Naive thymus-derived CD8-positive, alpha-beta T cell (primary cell): ENCODE data around the gene CDC42EP3. TPM values are rescaled to one million over a fixed set of nuclear protein-coding genes. Genes with fewer than 3 reads are reported as not detected.

Source experiments
- ATAC-seq, 2 donors: fragments of 150-1000 bp; cut with Tn5 transposase in 1 of 2; sonication (Bioruptor Pico), chemical (Tn5 transposase) in 1 of 2; 1 replicate in 1 of 2; 2 replicates in 1 of 2; pipeline ENCODE4 v1.10.0; 2021; ENCODE audit warnings: mild to moderate bottlenecking in 2 of 2, moderate library complexity in 2 of 2
- POLR2A ChIA-PET: fragments of 350-600 bp; sonication (Branson Sonifier 250); formaldehyde crosslinking; loops from one replicate; lab custom pipeline; 2021; ENCODE audit warnings: antibody characterized with exemption; lab: Charles Lee
- DNase-seq, 10 donors: peaks; one replicate each; pipeline versions ENCODE4 v3.0.0 to v3.0.0-alpha.2; 2020 to 2022
- H3K27ac Mint-ChIP-seq, 10 donors: one replicate each; pipeline ENCODE4 v1.8.0; 2020 to 2022; ENCODE audit warnings: mild to moderate bottlenecking in 10 of 10, mixed read lengths in 10 of 10, moderate library complexity in 4 of 10, inconsistent platforms in 1 of 10
- H3K27me3 Mint-ChIP-seq, 5 donors: one replicate each; pipeline ENCODE4 v1.8.0; 2021 to 2022; ENCODE audit warnings: mixed read lengths in 5 of 5
- H3K36me3 Mint-ChIP-seq, 3 donors: one replicate each; pipeline ENCODE4 v1.8.0; 2020 to 2022; ENCODE audit warnings: mixed read lengths in 3 of 3, mild to moderate bottlenecking in 2 of 3, inconsistent platforms in 1 of 3
- H3K4me1 Mint-ChIP-seq, 4 donors: one replicate each; pipeline ENCODE4 v1.8.0; 2021 to 2022; ENCODE audit warnings: mixed read lengths in 4 of 4
- H3K4me3 Mint-ChIP-seq, 10 donors: one replicate each; pipeline ENCODE4 v1.8.0; 2020 to 2022; ENCODE audit warnings: mild to moderate bottlenecking in 10 of 10, mixed read lengths in 10 of 10, moderate library complexity in 6 of 10, inconsistent platforms in 1 of 10
- H3K9me3 Mint-ChIP-seq, 9 donors: one replicate each; pipeline ENCODE4 v1.8.0; 2020 to 2022; ENCODE audit warnings: mixed read lengths in 9 of 9, mild to moderate bottlenecking in 3 of 9, inconsistent platforms in 1 of 9, moderate library complexity in 1 of 9
- polyA plus RNA-seq, 3 donors: library from polyadenylated mRNA; unstranded; fragments of 300-500 nt; fragmentation: Illumina TruSeq; gene quantifications; one replicate each; pipeline ENCODE4 v1.2.3, GENCODE V29; 2021
- total RNA-seq, 8 experiments: library from RNA in 2 of 8; stranded (reverse) in 2 of 8; gene quantifications; one replicate each; pipeline ENCODE4 v1.2.3 and lab custom pipeline; 2021 to 2026

CDC42EP3 gene
- total and polyA plus RNA-seq, 5 experiments from 2014 or later, result 28.4 to 68.5 (median 47.9) TPM

DNA sequence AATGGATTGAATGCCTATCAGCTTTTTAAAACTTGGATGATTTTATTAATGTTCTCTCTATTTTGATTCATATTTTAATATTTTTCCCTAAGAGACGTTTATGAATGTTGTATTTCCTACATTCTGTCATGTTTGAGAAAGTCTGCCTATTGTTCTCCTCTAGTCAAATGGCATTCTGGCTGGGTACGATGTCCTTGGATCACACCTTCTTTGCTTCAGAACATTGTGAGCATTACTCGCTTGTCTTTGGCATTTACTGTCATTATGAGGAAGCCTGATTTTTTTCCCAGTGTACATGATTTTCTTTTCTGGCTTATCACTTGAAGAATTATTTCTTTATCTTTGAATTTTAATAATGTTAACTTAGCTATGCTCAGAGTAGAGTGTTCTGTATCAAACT, 78.4 kb downstream of the CDC42EP3 start:
- Mint-ChIP-seq H3K27me3 (no peaks in the 10 kb centered on the region), H3K27ac (no peak overlapping the region), H3K9me3 (peaks cover 0 to 36% (median 17%) of the 10 kb centered on the region in 9 donors), H3K4me1 (peaks cover 11 to 37% (median 25%) of the 10 kb centered on the region in 4 donors), H3K36me3 (peaks cover 0 to 13% (median 0%) of the 10 kb centered on the region in 3 donors), H3K4me3 (no peak overlapping the region)
- POLR2A ChIA-PET, result interaction anchor here (1.3 kb wide), 1 partner anchor 63 kb away, joined by 4 read pairs; no protein-coding TSS in a partner anchor
- no peak for ATAC-seq
- no peak for DNase-seq
